ENCODE results near the gene RIMS4.

GRCh38 chr20:44743080-44743701 is 67.2 kb downstream of the RIMS4 start:
- TF ChIP-seq CTCF (IDR thresholded peaks at IDR 0.05) (no peak), POLR2A (IDR thresholded peaks at IDR 0.05) (no peak)

All from thyroid gland (tissue), 4 donors.